ENCODE data around the gene PAK1.

The PAK1 gene

GRCh38 chr11:77287136-77287535, 186.8 kb downstream of the PAK1 start:
- no peak overlapping the region for H2AFZ ChIP-seq (ENCODE audit: low read length)
- H3K9ac ChIP-seq (ENCODE audit: low read length): no peak overlapping the region
- H3K79me2 ChIP-seq (ENCODE audit: insufficient read depth, low read length): no peaks in the 10 kb centered on the region
- H3F3A ChIP-seq (ENCODE audit: insufficient read depth, low read length): no peaks in the 10 kb centered on the region
- H3K4me3 ChIP-seq (ENCODE audit: low read depth, low read length, poor library complexity, severe bottlenecking): no peak overlapping the region
- no peaks in the 10 kb centered on the region for H3K36me3 ChIP-seq (ENCODE audit: insufficient read depth, low read length)
- H3K27me3 ChIP-seq (ENCODE audit: insufficient read depth, low read length): no peaks in the 10 kb centered on the region
- no peak overlapping the region for H3K4me2 ChIP-seq (ENCODE audit: low read length)
- H3K9me3 ChIP-seq (ENCODE audit: low read length): no peaks in the 10 kb centered on the region
- H4K20me1 ChIP-seq (ENCODE audit: insufficient read depth, low read length): no peaks in the 10 kb centered on the region
- H3K9me2 ChIP-seq (ENCODE audit: low read depth, low read length): no peaks in the 10 kb centered on the region
- H3K4me1 ChIP-seq (ENCODE audit: insufficient read depth, low read length, severe bottlenecking): no peaks in the 10 kb centered on the region
- H3K27ac ChIP-seq (ENCODE audit: low read depth, low read length, poor library complexity, severe bottlenecking): no peak overlapping the region
- no peak for TF ChIP-seq CTCF (IDR thresholded peaks at IDR 0.05; ENCODE audit: low read length)

- Histone ChIP-seq H3K4me1 (ENCODE audit: insufficient read depth, low read length, severe bottlenecking) (no peaks in the 10 kb centered on the region), H3K36me3 (ENCODE audit: insufficient read depth, low read length) (no peaks in the 10 kb centered on the region), H3K9me2 (ENCODE audit: low read depth, low read length) (no peaks in the 10 kb centered on the region), H3K9me3 (ENCODE audit: low read length) (no peaks in the 10 kb centered on the region), H4K20me1 (ENCODE audit: insufficient read depth, low read length) (no peaks in the 10 kb centered on the region), H3K27ac (ENCODE audit: low read depth, low read length, poor library complexity, severe bottlenecking) (no peak overlapping the region), H3K4me2 (ENCODE audit: low read length) (no peak overlapping the region), H3K9ac (ENCODE audit: low read length) (no peak overlapping the region), H3K27me3 (ENCODE audit: insufficient read depth, low read length) (no peaks in the 10 kb centered on the region), H3K79me2 (ENCODE audit: insufficient read depth, low read length) (no peaks in the 10 kb centered on the region), H3K4me3 (ENCODE audit: low read depth, low read length, poor library complexity, severe bottlenecking) (no peak overlapping the region), H2AFZ (ENCODE audit: low read length) (no peak overlapping the region), H3F3A (ENCODE audit: insufficient read depth, low read length) (no peaks in the 10 kb centered on the region)
- TF ChIP-seq CTCF (IDR thresholded peaks at IDR 0.05; ENCODE audit: low read length) (no peak), EZH2 (IDR thresholded peaks at IDR 0.05; ENCODE audit: borderline replicate concordance, low read length) (no peak)
These were observed 189.1 kb downstream of the PAK1 start for GRCh38 chr11:77284476-77285468.

- Histone ChIP-seq H4K20me1 (ENCODE audit: insufficient read depth, low read length) (no peaks in the 10 kb centered on the region), H3F3A (ENCODE audit: insufficient read depth, low read length) (no peaks in the 10 kb centered on the region), H3K4me3 (ENCODE audit: low read depth, low read length, poor library complexity, severe bottlenecking) (no peak overlapping the region), H3K36me3 (ENCODE audit: insufficient read depth, low read length) (no peaks in the 10 kb centered on the region), H2AFZ (ENCODE audit: low read length) (no peak overlapping the region), H3K4me2 (ENCODE audit: low read length) (no peak overlapping the region), H3K9ac (ENCODE audit: low read length) (no peak overlapping the region), H3K27me3 (ENCODE audit: insufficient read depth, low read length) (no peaks in the 10 kb centered on the region), H3K4me1 (ENCODE audit: insufficient read depth, low read length, severe bottlenecking) (no peaks in the 10 kb centered on the region), H3K27ac (ENCODE audit: low read depth, low read length, poor library complexity, severe bottlenecking) (no peak overlapping the region), H3K9me3 (ENCODE audit: low read length) (no peaks in the 10 kb centered on the region), H3K9me2 (ENCODE audit: low read depth, low read length) (no peaks in the 10 kb centered on the region), H3K79me2 (ENCODE audit: insufficient read depth, low read length) (no peaks in the 10 kb centered on the region)
- TF ChIP-seq EZH2 (IDR thresholded peaks at IDR 0.05; ENCODE audit: borderline replicate concordance, low read length): no peak
- no peak for TF ChIP-seq CTCF (IDR thresholded peaks at IDR 0.05; ENCODE audit: low read length)
These were observed 190.8 kb downstream of the PAK1 start for GRCh38 chr11:77283101-77283500.
